ENCODE measurements around the gene MCM10. TPM values are rescaled to one million over a fixed set of nuclear protein-coding genes. Genes with fewer than 3 reads are reported as not detected.

Gene MCM10
- total and polyA plus RNA-seq, 2 of the 8 experiments (the other 6 are each of a cell fraction or from before 2014, with no cell fraction given): 9.8 to 60.3 TPM

DNA sequence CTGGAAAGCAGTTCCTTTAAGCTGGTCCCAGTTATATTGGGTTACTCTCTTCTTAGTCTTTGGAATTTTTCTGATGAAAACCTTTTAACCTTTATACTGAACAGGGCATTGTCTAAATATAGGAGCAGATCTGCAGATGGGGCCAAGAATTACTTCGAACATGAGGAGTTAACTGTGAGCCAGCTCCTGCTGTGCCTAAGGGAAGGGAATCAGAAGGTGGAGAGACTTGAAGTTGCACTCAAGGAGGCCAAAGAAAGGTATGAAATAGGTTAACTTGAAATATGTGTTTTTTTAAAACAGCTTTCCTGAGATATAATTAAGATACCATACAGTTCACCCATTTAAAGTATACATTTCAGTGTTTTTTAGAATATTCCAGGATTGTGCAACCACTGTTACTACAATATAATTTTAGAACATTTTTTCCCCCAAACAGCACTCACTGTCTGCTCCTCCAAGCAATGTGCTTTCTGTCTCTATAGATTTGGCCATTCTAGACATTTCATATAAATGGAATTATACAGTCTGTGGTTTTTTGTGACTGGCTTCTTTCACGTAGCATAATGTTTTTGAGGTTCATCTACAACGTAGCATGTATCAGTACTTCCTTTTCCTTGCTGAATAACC is 42.5 kb upstream of the MCM10 start:
- Histone ChIP-seq H3K27me3 (replicated peaks in 1 of 4; ENCODE audit: control insufficient read depth in 3 of 4, extremely low read depth in 1 of 4, insufficient read depth in 3 of 4, low read length in 3 of 4) (no peaks in the 10 kb centered on the region), H3K79me2 (ENCODE audit: control insufficient read depth in 1 of 2, insufficient read depth in 2 of 2, low read length in 2 of 2) (no peaks in the 10 kb centered on the region), H3K4me2 (ENCODE audit: insufficient read depth in 1 of 2, low read depth in 2 of 2, low read length in 2 of 2) (no peak overlapping the region), H3K14ac (ENCODE audit: insufficient read length) (no peak overlapping the region), H3K9ac (replicated peaks in 1 of 4; ENCODE audit: extremely low read depth in 1 of 4, low read depth in 3 of 4, low read length in 3 of 4) (no peak overlapping the region), H3K56ac (replicated peaks; ENCODE audit: insufficient read length, low read depth, low read length) (no peak overlapping the region), H2AFZ (ENCODE audit: low read length) (no peak overlapping the region), H3K9me3 (ENCODE audit: insufficient read depth in 2 of 2, low read depth in 1 of 2, low read length in 1 of 2) (no peaks in the 10 kb centered on the region), H2BK20ac (ENCODE audit: low read length) (no peak overlapping the region), H3K79me1 (ENCODE audit: low read depth, low read length) (no peaks in the 10 kb centered on the region), H3K18ac (ENCODE audit: extremely low read depth, low read length) (no peak overlapping the region), H3K36me3 (ENCODE audit: control insufficient read depth in 2 of 4, insufficient read depth in 4 of 4, low read length in 3 of 4) (peaks cover 4 to 13% (median 9%) of the 10 kb centered on the region in 4 experiments; a peak in 6 of 8 replicates), H2BK120ac (replicated peaks; ENCODE audit: low read depth, low read length) (no peak overlapping the region), H2AK5ac (ENCODE audit: low read depth, low read length) (no peak overlapping the region), H3K23ac (ENCODE audit: insufficient read length) (no peak overlapping the region), H3K23me2 (ENCODE audit: low read depth, low read length) (no peaks in the 10 kb centered on the region), H3K4me3 (ENCODE audit: extremely low read depth in 1 of 4, insufficient read depth in 2 of 4, low read depth in 3 of 4, low read length in 4 of 4) (no peak overlapping the region), H4K20me1 (replicated peaks in 1 of 2; ENCODE audit: control insufficient read depth in 1 of 2, insufficient read depth in 2 of 2, low read length in 2 of 2) (no peaks in the 10 kb centered on the region), H3K27ac (ENCODE audit: low read depth, low read length) (no peak overlapping the region), H3K4ac (replicated peaks; ENCODE audit: insufficient read length, low read depth, low read length) (no peak overlapping the region), H3K4me1 (replicated peaks in 1 of 4; ENCODE audit: control insufficient read depth in 3 of 4, insufficient read depth in 4 of 4, low read length in 3 of 4) (no peaks in the 10 kb centered on the region), H2BK15ac (ENCODE audit: low read length) (no peak overlapping the region), H4K8ac (ENCODE audit: extremely low read depth, insufficient read depth, low read length) (no peak overlapping the region), H2BK5ac (ENCODE audit: low read depth, low read length) (no peak overlapping the region), H2BK12ac (ENCODE audit: low read depth, low read length) (no peak overlapping the region), H4K91ac (replicated peaks; ENCODE audit: insufficient read length, low read length) (no peak overlapping the region), H4K5ac (ENCODE audit: insufficient read length, low read depth, low read length) (no peak overlapping the region)
- FAIRE-seq: no peak
- 87% methylated on average over 3 of the region's 3 CpGs; no CpG with 5 or more reads in 1 of the 2 experiments for WGBS, 2 experiments (ENCODE audit: extremely low coverage in 1 of 2, insufficient coverage in 1 of 2, insufficient read length in 1 of 2, insufficient replicate concordance in 2 of 2, low coverage in 1 of 2, low lambda C conversion rate in 2 of 2, missing lambda C conversion rate in 1 of 2)
- ChIA-PET POLR2A (ENCODE audit: partially characterized antibody) (interaction anchor here (1.2 kb wide), 1 partner anchor 61 kb away, joined by 3 read pairs; no protein-coding TSS in a partner anchor), CTCF (ENCODE audit: partially characterized antibody) (interaction anchor here (0.8 to 1.3 kb wide), 3 partner anchors 12 to 37 kb away, joined by 3 to 5 read pairs (median 4); no protein-coding TSS in a partner anchor)
- no peak for DNase-seq (ENCODE audit: low read depth in 1 of 2, low spot score in 2 of 2)
- TF ChIP-seq YY1 (IDR thresholded peaks at IDR 0.05; ENCODE audit: low read depth, low read length): no peak
- TF ChIP-seq CBX8 (IDR thresholded peaks at IDR 0.05; ENCODE audit: borderline replicate concordance, low read depth, low read length): no peak

Data from H1 (cell line).